H1 (cell line): ENCODE measurements around the gene TMEM154. TPM values are rescaled to one million over a fixed set of nuclear protein-coding genes. Genes with fewer than 3 reads are reported as not detected.

ENCODE experiments used
- CTCF ChIA-PET: fragments of 300-600 bp; sonication (Branson Sonifier 250); formaldehyde crosslinking; loops from one replicate; lab custom pipeline; 2021; ENCODE audit not compliant: partially characterized antibody; lab: Charles Lee
- POLR2A ChIA-PET: fragments of 300-600 bp; sonication (Branson Sonifier 250); formaldehyde crosslinking; loops from one replicate; lab custom pipeline; 2021; ENCODE audit warnings: inconsistent platforms; ENCODE audit not compliant: partially characterized antibody; lab: Charles Lee
- DNase-seq, 2 experiments: peaks; one replicate each; pipeline versions ENCODE4 v3.0.0 to v3.0.0-alpha.2; 2010 to 2022; ENCODE audit warnings: low spot score in 2 of 2, low read depth in 1 of 2, mixed read lengths in 1 of 2
- FAIRE-seq: peaks from 2 replicates; lab custom pipeline; 2011; peaks lifted over from hg19 to GRCh38; lab: Jason Lieb, UNC
- H2AFZ ChIP-seq: 2 replicates; pipeline ENCODE4 v1.8.1; 2012; ENCODE audit warnings: low read length, inconsistent platforms
- H2AK5ac ChIP-seq: 2 replicates; pipeline ENCODE4 v1.6.1; 2013; ENCODE audit warnings: low read depth, low read length
- H2BK120ac ChIP-seq: replicated peaks from 2 replicates; pipeline ENCODE3; 2013; ENCODE audit warnings: low read depth, low read length, inconsistent platforms
- H2BK12ac ChIP-seq: 2 replicates; pipeline ENCODE4 v1.6.1; 2013; ENCODE audit warnings: low read depth, low read length
- H2BK15ac ChIP-seq: 2 replicates; pipeline ENCODE4 v1.6.1; 2013; ENCODE audit warnings: low read length
- H2BK20ac ChIP-seq: 2 replicates; pipeline ENCODE4 v1.6.1; 2013; ENCODE audit warnings: low read length
- H2BK5ac ChIP-seq: 2 replicates; pipeline ENCODE4 v1.6.1; 2013; ENCODE audit warnings: low read depth, low read length
- H3K14ac ChIP-seq: 2 replicates; pipeline ENCODE4 v1.6.1; 2013; ENCODE audit warnings: inconsistent platforms; ENCODE audit not compliant: insufficient read length
- H3K18ac ChIP-seq: 2 replicates; pipeline ENCODE4 v1.6.1; 2013; ENCODE audit warnings: low read length; ENCODE audit errors: extremely low read depth
- H3K23ac ChIP-seq: 2 replicates; pipeline ENCODE4 v1.6.1; 2013; ENCODE audit warnings: inconsistent platforms; ENCODE audit not compliant: insufficient read length
- H3K23me2 ChIP-seq: 2 replicates; pipeline ENCODE4 v1.6.1; 2013; ENCODE audit warnings: low read depth, low read length
- H3K27ac ChIP-seq: 2 replicates; pipeline ENCODE4 v1.6.1; 2011; ENCODE audit warnings: low read depth, low read length, inconsistent platforms
- H3K27me3 ChIP-seq, 4 experiments: replicated peaks in 1 of 4; 1 replicate in 1 of 4; 2 replicates in 3 of 4; pipeline versions ENCODE4 v1.6.1 to v1.8.1; 2011 to 2013; ENCODE audit warnings: low read length in 3 of 4, mild to moderate bottlenecking in 3 of 4, inconsistent platforms in 2 of 4, mixed read lengths in 2 of 4, moderate library complexity in 1 of 4; ENCODE audit not compliant: control insufficient read depth in 3 of 4, insufficient read depth in 3 of 4; ENCODE audit errors: extremely low read depth in 1 of 4
- H3K36me3 ChIP-seq, 4 experiments: 2 replicates each; pipeline versions ENCODE4 v1.6.1 to v1.8.1; 2011 to 2013; ENCODE audit warnings: mild to moderate bottlenecking in 4 of 4, low read length in 3 of 4, moderate library complexity in 2 of 4, control low read depth in 1 of 4, inconsistent platforms in 1 of 4; ENCODE audit not compliant: insufficient read depth in 4 of 4, control insufficient read depth in 2 of 4
- H3K4ac ChIP-seq: replicated peaks from 2 replicates; pipeline ENCODE3; 2013; ENCODE audit warnings: low read length, low read depth, mixed read lengths, inconsistent platforms; ENCODE audit not compliant: insufficient read length
- H3K4me1 ChIP-seq, 4 experiments: replicated peaks in 1 of 4; 1 replicate in 1 of 4; 2 replicates in 3 of 4; pipeline versions ENCODE4 v1.6.1 to v1.8.1; 2011 to 2013; ENCODE audit warnings: low read length in 3 of 4, inconsistent platforms in 2 of 4, mixed read lengths in 1 of 4; ENCODE audit not compliant: insufficient read depth in 4 of 4, control insufficient read depth in 3 of 4
- H3K4me2 ChIP-seq, 2 experiments: 2 replicates each; pipeline versions ENCODE4 v1.6.1 to v1.8.1; 2011 to 2013; ENCODE audit warnings: low read depth in 2 of 2, low read length in 2 of 2, control low read depth in 1 of 2, inconsistent platforms in 1 of 2, mild to moderate bottlenecking in 1 of 2; ENCODE audit not compliant: insufficient read depth in 1 of 2
- H3K4me3 ChIP-seq, 4 experiments: fragments of 200-600, 300-600 bp in 1 of 4; sonication (generic), shearing (Covaris generic), sonication (Bioruptor Twin) in 1 of 4; 2 replicates each; pipeline versions ENCODE4 v1.5.1 to v1.8.1; 2011 to 2016; ENCODE audit warnings: low read length in 4 of 4, low read depth in 3 of 4, control low read depth in 2 of 4, inconsistent platforms in 2 of 4, mild to moderate bottlenecking in 2 of 4, mixed read lengths in 1 of 4, moderate library complexity in 1 of 4; ENCODE audit not compliant: insufficient read depth in 2 of 4; ENCODE audit errors: extremely low read depth in 1 of 4
- H3K56ac ChIP-seq: replicated peaks from 2 replicates; pipeline ENCODE3; 2013; ENCODE audit warnings: low read depth, mild to moderate bottlenecking, mixed read lengths, low read length, inconsistent platforms; ENCODE audit not compliant: insufficient read length
- H3K79me1 ChIP-seq: 2 replicates; pipeline ENCODE4 v1.6.1; 2013; ENCODE audit warnings: low read depth, low read length, control low read depth
- H3K79me2 ChIP-seq, 2 experiments: 2 replicates each; pipeline versions ENCODE4 v1.6.1 to v1.8.1; 2012 to 2013; ENCODE audit warnings: low read length in 2 of 2, mild to moderate bottlenecking in 2 of 2, inconsistent platforms in 1 of 2; ENCODE audit not compliant: insufficient read depth in 2 of 2, control insufficient read depth in 1 of 2
- H3K9ac ChIP-seq, 4 experiments: replicated peaks in 1 of 4; 1 replicate in 1 of 4; 2 replicates in 3 of 4; pipeline versions ENCODE4 v1.6.1 to v1.8.1; 2011 to 2013; ENCODE audit warnings: low read depth in 3 of 4, low read length in 3 of 4, control low read depth in 2 of 4, mild to moderate bottlenecking in 2 of 4, moderate library complexity in 2 of 4, inconsistent platforms in 1 of 4; ENCODE audit errors: extremely low read depth in 1 of 4
- H3K9me3 ChIP-seq, 2 experiments: 2 replicates each; pipeline versions ENCODE4 v1.6.1 to v1.8.1; 2012 to 2013; ENCODE audit warnings: mild to moderate bottlenecking in 2 of 2, moderate library complexity in 2 of 2, control low read depth in 1 of 2, inconsistent platforms in 1 of 2, low read depth in 1 of 2, low read length in 1 of 2, mixed read lengths in 1 of 2; ENCODE audit not compliant: insufficient read depth in 2 of 2
- H4K20me1 ChIP-seq, 2 experiments: replicated peaks in 1 of 2; 2 replicates each; pipeline versions ENCODE3 to v1.8.1; 2011 to 2013; ENCODE audit warnings: inconsistent platforms in 2 of 2, low read length in 2 of 2, mild to moderate bottlenecking in 1 of 2; ENCODE audit not compliant: insufficient read depth in 2 of 2, control insufficient read depth in 1 of 2
- H4K5ac ChIP-seq: 2 replicates; pipeline ENCODE4 v1.6.1; 2013; ENCODE audit warnings: low read length, low read depth, mixed read lengths, inconsistent platforms; ENCODE audit not compliant: insufficient read length
- H4K8ac ChIP-seq: 2 replicates; pipeline ENCODE4 v1.8.0; 2013; ENCODE audit warnings: mild to moderate bottlenecking, moderate library complexity, low read length, inconsistent platforms; ENCODE audit not compliant: insufficient read depth; ENCODE audit errors: extremely low read depth
- H4K91ac ChIP-seq: replicated peaks from 2 replicates; pipeline ENCODE3; 2013; ENCODE audit warnings: low read length, mixed read lengths, inconsistent platforms; ENCODE audit not compliant: insufficient read length
- BCL11A ChIP-seq, 2 experiments: IDR thresholded peaks; one replicate each; pipeline ENCODE4 v1.6.1; 2011; ENCODE audit warnings: low read depth in 2 of 2, low read length in 2 of 2, mild to moderate bottlenecking in 2 of 2
- BRCA1 ChIP-seq: IDR thresholded peaks from 2 replicates; pipeline ENCODE4 v1.6.1; 2012; ENCODE audit warnings: low read depth, low read length, improper control_type of control experiment
- EGR1 ChIP-seq: IDR thresholded peaks from 2 replicates; pipeline ENCODE4 v1.6.1; 2011; ENCODE audit warnings: low read depth, low read length, borderline replicate concordance
- EZH2 ChIP-seq: fragments of 200-600 bp; sonication (generic); IDR thresholded peaks from 2 replicates; pipeline ENCODE4 v1.7.1; 2012; ENCODE audit warnings: low read depth, mild to moderate bottlenecking, moderate library complexity, low read length, inconsistent platforms; ENCODE audit not compliant: severe bottlenecking
- GABPA ChIP-seq: IDR thresholded peaks from 2 replicates; pipeline ENCODE4 v1.6.1; 2011; ENCODE audit warnings: mild to moderate bottlenecking, low read length, moderate library complexity, borderline replicate concordance; ENCODE audit not compliant: insufficient read depth
- SIRT6 ChIP-seq: IDR thresholded peaks from one replicate; pipeline ENCODE4 v1.7.1; 2012; ENCODE audit warnings: low read length, inconsistent platforms
- SUZ12 ChIP-seq: fragments of 200-600 bp; sonication (generic); IDR thresholded peaks from 2 replicates; pipeline ENCODE4 v1.6.1; 2012; ENCODE audit warnings: mild to moderate bottlenecking, inconsistent platforms, low read length, moderate library complexity, mixed read lengths
- TEAD4 ChIP-seq: IDR thresholded peaks from 2 replicates; pipeline ENCODE4 v1.6.1; 2012; ENCODE audit warnings: low read depth, low read length, inconsistent platforms, mixed read lengths
- WGBS, 2 experiments: shearing (Covaris generic) in 1 of 2; methylation state at CpG; one replicate each; pipeline versions ENCODE4 v1.1.6 to v1.1.7; 2013 to 2015; ENCODE audit warnings: low lambda C conversion rate in 2 of 2, mixed read lengths in 2 of 2, inconsistent platforms in 1 of 2, low coverage in 1 of 2, missing lambda C conversion rate in 1 of 2; ENCODE audit not compliant: insufficient replicate concordance in 2 of 2, insufficient coverage in 1 of 2, insufficient read length in 1 of 2; ENCODE audit errors: extremely low coverage in 1 of 2, missing lambda C conversion rate in 1 of 2; 5-methylcytosine and 5-hydroxymethylcytosine counted together
- polyA plus RNA-seq, 7 experiments: library from polyadenylated mRNA; depleted of rRNA in 3 of 7; stranded (reverse) in 5 of 7; unstranded in 2 of 7; fragments of >200 nt in 5 of 7; fragments of 200-250 nt in 2 of 7; gene quantifications; 1 replicate in 5 of 7; 2 replicates in 1 of 7; 4 replicates in 1 of 7; pipeline versions ENCODE4 v1.2.1 to v1.2.3, GENCODE V29; 2011 to 2013; ENCODE audit warnings: missing spikeins in 2 of 7, mixed read lengths in 2 of 7
- total RNA-seq: library from RNA; stranded (reverse); fragmentation: NEBNext Ultra II Directional; extraction: Animal tissue kit (Norgen Biotek cat#: 25700); gene quantifications from 2 replicates; pipeline ENCODE4 v1.2.1, GENCODE V29; 2021

Gene TMEM154
- total and polyA plus RNA-seq, 2 of the 8 experiments (the other 6 are each of a cell fraction or from before 2014, with no cell fraction given), result 0.33 to 1.2 TPM

DNA sequence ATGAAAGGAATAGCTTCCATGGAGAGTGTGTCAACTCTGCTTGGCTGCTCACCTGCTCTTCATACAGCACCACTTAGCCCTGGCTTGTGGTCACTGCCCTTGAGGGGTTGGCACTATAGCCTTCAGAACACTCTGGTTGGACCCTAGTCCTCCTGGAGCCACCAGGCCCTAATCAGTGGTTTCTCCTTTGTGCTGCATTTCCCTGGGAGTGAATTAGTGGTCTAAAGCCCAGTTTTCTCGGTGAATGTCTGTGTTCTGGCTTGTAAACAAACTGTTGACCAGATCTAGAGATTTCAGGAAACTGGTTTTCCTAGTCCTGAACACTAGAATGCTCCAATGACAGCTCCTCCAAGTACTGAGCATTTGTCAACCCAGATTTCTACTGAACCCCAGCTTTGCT lies 28.6 kb upstream of the TMEM154 start:
- Histone ChIP-seq H4K5ac (no peak overlapping the region), H3K56ac (no peak overlapping the region), H3K36me3 (no peaks in the 10 kb centered on the region), H3K27me3 (no peaks in the 10 kb centered on the region), H2BK15ac (no peak overlapping the region), H3K79me2 (no peaks in the 10 kb centered on the region), H3K4me2 (no peak overlapping the region), H3K23me2 (no peaks in the 10 kb centered on the region), H3K23ac (no peak overlapping the region), H4K20me1 (no peaks in the 10 kb centered on the region), H3K18ac (peak overlapping the region; percentile 11; the same call in 1 of the 2 replicates), H3K14ac (no peak overlapping the region), H3K9me3 (peaks cover 0 to 2% of the 10 kb centered on the region in 2 experiments; a peak in 2 of 4 replicates), H4K91ac (peak overlapping the region; percentile 8), H2AK5ac (no peak overlapping the region), H3K27ac (no peak overlapping the region), H3K9ac (no peak overlapping the region), H2BK12ac (no peak overlapping the region), H3K4me3 (no peak overlapping the region), H2BK5ac (no peak overlapping the region), H3K4me1 (peaks cover 5 to 16% (median 14%) of the 10 kb centered on the region in 4 experiments; a peak in 6 of 7 replicates), H2BK20ac (no peak overlapping the region), H2BK120ac (no peak overlapping the region), H2AFZ (no peak overlapping the region), H3K4ac (no peak overlapping the region), H4K8ac (no peak overlapping the region), H3K79me1 (no peaks in the 10 kb centered on the region)
- FAIRE-seq (no peak), DNase-seq (no peak)
- TF ChIP-seq SUZ12 (no peak), BRCA1 (no peak), EZH2 (no peak), BCL11A (IDR thresholded peaks at IDR 0.05; ENCODE audit: low read depth in 2 of 2, low read length in 2 of 2) (no peak), SIRT6 (no peak), GABPA (no peak), TEAD4 (no peak), EGR1 (no peak)
- 100% methylated on average over 1 of the region's 1 CpG; no CpG with 5 or more reads in 1 of the 2 experiments for WGBS, 2 experiments
- ChIA-PET POLR2A (interaction anchor here (1.2 kb wide), 1 partner anchor 24 kb away, joined by 3 read pairs; no protein-coding TSS in a partner anchor), CTCF (interaction anchor here (0.6 to 1.0 kb wide), 3 partner anchors 28 to 216 kb away, joined by 3 read pairs; no protein-coding TSS in a partner anchor)
